Astrocyte (in vitro differentiated cells and primary cell): ENCODE data around the gene PSG11.
"Not testable (repeated sequence)": the region's sequence is repeated elsewhere in the genome, so short reads cannot be mapped to it uniquely, and the experiment has no call there.

Experiments used
- EZH2 ChIP-seq: IDR thresholded peaks from 2 replicates; pipeline ENCODE4 v1.6.1; 2012; ENCODE audit warnings: mild to moderate bottlenecking, low read length, inconsistent platforms; ENCODE audit not compliant: insufficient read depth
- TF ChIP-seq, protein P1 (sequence below): IDR thresholded peaks from 2 replicates; pipeline ENCODE4 v1.5.1; 2011; ENCODE audit warnings: low read depth, mild to moderate bottlenecking, inconsistent platforms, low read length, moderate library complexity; ENCODE audit not compliant: insufficient read depth

DNA sequence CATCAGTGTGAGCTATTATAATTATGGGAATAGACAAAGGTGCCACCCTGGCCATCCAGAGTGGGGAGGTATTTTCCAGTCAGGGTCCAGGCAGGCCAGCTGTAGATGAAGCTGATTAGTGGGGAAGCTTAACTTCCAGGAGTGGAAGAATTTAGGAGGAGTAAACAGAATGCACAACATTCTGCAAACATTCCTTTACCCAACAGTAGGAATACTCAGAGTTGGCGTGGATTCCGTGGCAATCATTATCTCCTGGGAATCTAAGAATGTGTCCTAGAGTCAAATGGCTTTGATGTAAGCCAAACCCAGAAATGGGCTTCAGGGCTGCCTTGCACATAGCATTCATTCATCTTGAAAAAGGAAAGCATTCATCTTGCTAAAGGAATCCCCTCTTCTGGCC is 33.2 kb upstream of the PSG11 start:
- TF ChIP-seq, protein P1, sequence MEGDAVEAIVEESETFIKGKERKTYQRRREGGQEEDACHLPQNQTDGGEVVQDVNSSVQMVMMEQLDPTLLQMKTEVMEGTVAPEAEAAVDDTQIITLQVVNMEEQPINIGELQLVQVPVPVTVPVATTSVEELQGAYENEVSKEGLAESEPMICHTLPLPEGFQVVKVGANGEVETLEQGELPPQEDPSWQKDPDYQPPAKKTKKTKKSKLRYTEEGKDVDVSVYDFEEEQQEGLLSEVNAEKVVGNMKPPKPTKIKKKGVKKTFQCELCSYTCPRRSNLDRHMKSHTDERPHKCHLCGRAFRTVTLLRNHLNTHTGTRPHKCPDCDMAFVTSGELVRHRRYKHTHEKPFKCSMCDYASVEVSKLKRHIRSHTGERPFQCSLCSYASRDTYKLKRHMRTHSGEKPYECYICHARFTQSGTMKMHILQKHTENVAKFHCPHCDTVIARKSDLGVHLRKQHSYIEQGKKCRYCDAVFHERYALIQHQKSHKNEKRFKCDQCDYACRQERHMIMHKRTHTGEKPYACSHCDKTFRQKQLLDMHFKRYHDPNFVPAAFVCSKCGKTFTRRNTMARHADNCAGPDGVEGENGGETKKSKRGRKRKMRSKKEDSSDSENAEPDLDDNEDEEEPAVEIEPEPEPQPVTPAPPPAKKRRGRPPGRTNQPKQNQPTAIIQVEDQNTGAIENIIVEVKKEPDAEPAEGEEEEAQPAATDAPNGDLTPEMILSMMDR, result not testable (repeated sequence)
- TF ChIP-seq EZH2, result not testable (repeated sequence)
